ENCODE data around the gene ITPR2. TPM values are rescaled to one million over a fixed set of nuclear protein-coding genes. Genes with fewer than 3 reads are reported as not detected.

The ITPR2 gene
- total and polyA plus RNA-seq, 2 of the 8 experiments (the other 6 are each of a cell fraction or from before 2014, with no cell fraction given): 4.1 to 48.3 TPM

GRCh38 chr12:26435069-26435404, 398.0 kb downstream of the ITPR2 start:
- POLR2A ChIA-PET (ENCODE audit: partially characterized antibody): no interaction called here
- no peak for DNase-seq (ENCODE audit: low read depth in 1 of 2, low spot score in 2 of 2)
- H3K4me1 ChIP-seq (replicated peaks in 1 of 4; ENCODE audit: control insufficient read depth in 3 of 4, insufficient read depth in 4 of 4, low read length in 3 of 4): no peaks in the 10 kb centered on the region
- no peaks in the 10 kb centered on the region for H3K9me3 ChIP-seq (ENCODE audit: insufficient read depth in 2 of 2, low read depth in 1 of 2, low read length in 1 of 2)
- H3K36me3 ChIP-seq (ENCODE audit: control insufficient read depth in 2 of 4, insufficient read depth in 4 of 4, low read length in 3 of 4): 0 out of 8 replicates have a peak, but pooled peaks cover 0 to 2% (median 0%) of the 10 kb centered on the region in 4 experiments
- no peak overlapping the region for H2BK5ac ChIP-seq (ENCODE audit: low read depth, low read length)
- H3K4me2 ChIP-seq (ENCODE audit: insufficient read depth in 1 of 2, low read depth in 2 of 2, low read length in 2 of 2): no peak overlapping the region
- CTCF ChIA-PET (ENCODE audit: partially characterized antibody): interaction anchor here (0.6 to 3.7 kb wide), 4 partner anchors 32 to 443 kb away, joined by 3 to 18 read pairs (median 5); no protein-coding TSS in a partner anchor
- no peak overlapping the region for H3K14ac ChIP-seq (ENCODE audit: insufficient read length)
- no peaks in the 10 kb centered on the region for H3K79me2 ChIP-seq (ENCODE audit: control insufficient read depth in 1 of 2, insufficient read depth in 2 of 2, low read length in 2 of 2)
- no peak overlapping the region for H4K8ac ChIP-seq (ENCODE audit: extremely low read depth, insufficient read depth, low read length)
- no peak overlapping the region for H2AK5ac ChIP-seq (ENCODE audit: low read depth, low read length)
- H2BK15ac ChIP-seq (ENCODE audit: low read length): no peak overlapping the region
- no peak overlapping the region for H4K5ac ChIP-seq (ENCODE audit: insufficient read length, low read depth, low read length)
- no peaks in the 10 kb centered on the region for H3K79me1 ChIP-seq (ENCODE audit: low read depth, low read length)
- no peaks in the 10 kb centered on the region for H4K20me1 ChIP-seq (replicated peaks in 1 of 2; ENCODE audit: control insufficient read depth in 1 of 2, insufficient read depth in 2 of 2, low read length in 2 of 2)
- 87% methylated on average over 1 of the region's 1 CpG; no CpG with 5 or more reads in 1 of the 2 experiments for WGBS, 2 experiments (ENCODE audit: extremely low coverage in 1 of 2, insufficient coverage in 1 of 2, insufficient read length in 1 of 2, insufficient replicate concordance in 2 of 2, low coverage in 1 of 2, low lambda C conversion rate in 2 of 2, missing lambda C conversion rate in 1 of 2)
- H3K56ac ChIP-seq (replicated peaks; ENCODE audit: insufficient read length, low read depth, low read length): no peak overlapping the region
- H3K23me2 ChIP-seq (ENCODE audit: low read depth, low read length): no peaks in the 10 kb centered on the region
- no peak overlapping the region for H3K23ac ChIP-seq (ENCODE audit: insufficient read length)
- FAIRE-seq: no peak
- H4K91ac ChIP-seq (replicated peaks; ENCODE audit: insufficient read length, low read length): no peak overlapping the region
- H2BK20ac ChIP-seq (ENCODE audit: low read length): no peak overlapping the region
- no peak overlapping the region for H2AFZ ChIP-seq (ENCODE audit: low read length)
- H3K4me3 ChIP-seq (ENCODE audit: extremely low read depth in 1 of 4, insufficient read depth in 2 of 4, low read depth in 3 of 4, low read length in 4 of 4): no peak overlapping the region
- no peak overlapping the region for H2BK12ac ChIP-seq (ENCODE audit: low read depth, low read length)
- no peaks in the 10 kb centered on the region for H3K27me3 ChIP-seq (replicated peaks in 1 of 4; ENCODE audit: control insufficient read depth in 3 of 4, extremely low read depth in 1 of 4, insufficient read depth in 3 of 4, low read length in 3 of 4)
- no peak overlapping the region for H3K27ac ChIP-seq (ENCODE audit: low read depth, low read length)
- H3K18ac ChIP-seq (ENCODE audit: extremely low read depth, low read length): no peak overlapping the region
- H3K9ac ChIP-seq (replicated peaks in 1 of 4; ENCODE audit: extremely low read depth in 1 of 4, low read depth in 3 of 4, low read length in 3 of 4): no peak overlapping the region
- no peak overlapping the region for H3K4ac ChIP-seq (replicated peaks; ENCODE audit: insufficient read length, low read depth, low read length)
- no peak overlapping the region for H2BK120ac ChIP-seq (replicated peaks; ENCODE audit: low read depth, low read length)
- TF ChIP-seq HDAC6 (IDR thresholded peaks at IDR 0.05; ENCODE audit: low read depth, low read length) (no peak), EZH2 (IDR thresholded peaks at IDR 0.05; ENCODE audit: low read depth, low read length, severe bottlenecking) (no peak), TBP (IDR thresholded peaks at IDR 0.05; ENCODE audit: low read depth, low read length) (no peak), TAF1 (IDR thresholded peaks at IDR 0.05; ENCODE audit: low read depth, low read length) (no peak), HDAC2 (IDR thresholded peaks at IDR 0.05; ENCODE audit: borderline replicate concordance in 1 of 2, low read depth in 2 of 2, low read length in 2 of 2) (no peak), SP2 (IDR thresholded peaks at IDR 0.05; ENCODE audit: low read length) (no peak), CEBPB (IDR thresholded peaks at IDR 0.05; ENCODE audit: low read depth, low read length) (no peak), SRF (IDR thresholded peaks at IDR 0.05; ENCODE audit: low read depth, low read length) (no peak), CREB1 (IDR thresholded peaks at IDR 0.05) (no peak), MAFK (IDR thresholded peaks at IDR 0.05; ENCODE audit: low read depth, low read length) (no peak), PHF8 (conservative IDR thresholded peaks at IDR 0.05; ENCODE audit: low read depth, low read length) (no peak), CBX5 (IDR thresholded peaks at IDR 0.05; ENCODE audit: low read depth, low read length) (no peak)
